ENCODE measurements around the gene LHX5.

- no peak for TF ChIP-seq CTCF (IDR thresholded peaks at IDR 0.05)
- no peak for TF ChIP-seq POLR2A (IDR thresholded peaks at IDR 0.05)
- TF ChIP-seq EP300 (IDR thresholded peaks at IDR 0.05; ENCODE audit: low read depth) = no peak
These were observed 15.5 kb downstream of the LHX5 start for GRCh38 chr12:113456199-113456598.

Data from transverse colon (tissue), 3 donors.